NCI-H345 treated with DMSO at 0.1 percent for 48 hours (cell line): ENCODE data around the gene ATOSB.
A peak's percentile ranks its signal among the peaks of the same experiment; 100 is the strongest.
"Not testable (repeated sequence)": the region's sequence is repeated elsewhere in the genome, so short reads cannot be mapped to it uniquely, and the experiment has no call there.

Experiments
- DNase-seq: peaks from one replicate; lab custom pipeline; 2025; ENCODE audit not compliant: unreplicated experiment; lab: John Stamatoyannopoulos, UW

Gene ATOSB

DNA sequence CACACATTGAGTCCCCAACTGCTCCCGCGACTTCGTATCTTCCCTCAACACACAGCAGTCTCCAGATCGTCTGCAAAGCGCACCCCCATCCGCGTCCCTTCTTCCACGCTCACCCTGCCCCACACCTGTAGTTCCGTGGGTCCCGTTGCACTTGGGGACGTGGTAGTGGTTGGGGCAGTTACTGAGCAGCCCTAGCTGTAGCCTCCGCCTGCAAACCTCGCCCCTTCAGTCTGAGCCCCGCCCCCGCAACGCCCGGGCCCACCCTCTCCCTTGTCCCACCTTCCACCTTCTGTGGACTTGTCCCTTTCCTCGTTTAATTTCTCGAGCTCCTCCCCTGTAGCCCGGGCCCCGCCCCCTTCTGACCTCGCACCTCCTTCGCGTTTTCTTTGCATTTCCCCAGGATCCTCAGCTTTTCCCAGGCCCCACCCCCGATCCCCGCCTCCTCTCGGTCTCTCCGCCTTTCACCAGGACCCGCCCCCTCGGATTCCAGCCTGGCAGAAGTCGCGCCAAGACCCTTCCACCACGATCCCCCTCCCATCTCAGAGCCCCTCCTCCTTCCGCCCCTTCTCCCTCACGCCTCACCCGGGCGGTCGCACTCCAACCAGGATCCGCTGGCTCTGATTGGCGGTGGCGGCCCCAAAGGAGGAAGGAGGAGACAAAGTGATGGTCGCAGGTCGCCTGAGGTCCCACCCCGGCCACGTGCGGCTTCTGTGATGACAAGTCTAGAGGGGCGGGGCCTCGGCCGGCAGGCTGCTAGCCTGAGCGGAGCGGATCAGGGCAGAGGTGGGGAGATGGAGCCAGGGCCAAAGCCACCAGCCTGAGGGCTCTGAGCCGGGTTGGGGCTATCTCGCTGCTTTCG lies at the start of gene ATOSB:
ATOSB (minus strand) TSS at position 183 of the 859 bp plus-strand sequence. CDS start 7,588 bp downstream, outside the sequence.
- peak; percentile 92 for DNase-seq

- no peak for DNase-seq
Measured at GRCh38 chr9:35164711-35165110, 49.0 kb upstream of the ATOSB start.

GRCh38 chr9:35163413-35163812 lies 47.8 kb upstream of the ATOSB start:
- DNase-seq, result no peak

DNA sequence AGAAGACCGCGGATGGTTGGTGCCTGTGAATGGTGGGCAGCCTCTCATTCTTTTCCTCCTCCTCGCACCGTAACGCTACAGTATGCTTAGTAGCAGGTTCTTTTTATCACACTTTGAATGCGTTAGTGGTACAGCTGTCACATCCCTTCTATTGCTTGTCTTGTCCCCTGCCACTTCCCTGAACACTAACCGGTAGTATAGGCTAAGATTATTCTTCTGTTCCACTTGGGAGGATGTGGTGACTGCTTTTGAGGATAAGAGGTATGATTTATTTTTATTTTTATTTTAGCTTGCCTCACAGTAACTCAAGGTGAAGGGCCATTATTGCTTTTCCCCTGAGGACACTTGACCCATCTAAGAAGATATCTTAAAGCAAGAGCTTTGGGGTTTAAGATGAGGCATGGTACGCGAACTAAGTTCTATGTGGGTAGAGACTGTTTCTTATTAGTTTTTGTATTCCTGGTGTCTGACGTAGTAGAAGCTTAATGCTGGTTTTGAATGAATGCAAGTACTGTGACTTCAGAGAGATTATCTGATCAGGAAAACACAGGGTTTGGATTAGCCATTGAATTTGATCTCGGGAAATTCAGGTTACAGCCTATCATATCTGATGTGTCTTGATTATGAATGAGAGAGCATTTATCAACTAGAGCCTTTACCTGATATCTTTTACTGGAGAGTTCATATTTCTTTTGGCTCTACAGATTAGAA lies 47.1 kb upstream of the ATOSB start:
- peak; percentile 8 for DNase-seq

GRCh38 chr9:35161713-35162604 lies 46.3 kb upstream of the ATOSB start, which contains the start of gene UNC13B:
Gene UNC13B, plus strand, starts transcription at chr9:35162009. Its CDS starts 275 bp downstream, at chr9:35162284.
- peak; percentile 83 for DNase-seq

- DNase-seq, result no peak
Measured at GRCh38 chr9:35158501-35159280, 43.0 kb upstream of the ATOSB start.

DNA sequence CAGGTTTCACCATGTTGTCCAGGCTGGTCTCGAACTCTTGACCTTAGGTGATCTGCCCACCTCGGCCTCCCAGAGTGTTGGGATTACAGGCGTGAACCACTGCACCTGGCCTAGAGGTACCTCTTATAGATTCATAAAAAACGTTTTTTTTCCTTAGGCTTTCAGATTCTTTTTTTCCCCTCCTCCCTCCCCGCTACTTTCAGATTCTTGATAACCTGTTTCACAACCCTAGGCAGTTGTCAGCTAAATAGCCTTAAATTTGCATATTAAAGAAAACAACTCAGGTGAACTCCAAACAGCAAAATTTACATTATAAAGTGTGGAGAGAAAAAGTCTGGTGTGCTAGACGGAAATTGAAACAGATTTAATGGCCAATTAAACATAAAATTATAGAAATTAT lies 42.2 kb upstream of the ATOSB start:
- DNase-seq, result not testable (repeated sequence)

GRCh38 chr9:35156781-35157180 lies 41.1 kb upstream of the ATOSB start:
- DNase-seq, result no peak

- no peak for DNase-seq
Measured at GRCh38 chr9:35152926-35153325, 37.3 kb upstream of the ATOSB start.

DNA sequence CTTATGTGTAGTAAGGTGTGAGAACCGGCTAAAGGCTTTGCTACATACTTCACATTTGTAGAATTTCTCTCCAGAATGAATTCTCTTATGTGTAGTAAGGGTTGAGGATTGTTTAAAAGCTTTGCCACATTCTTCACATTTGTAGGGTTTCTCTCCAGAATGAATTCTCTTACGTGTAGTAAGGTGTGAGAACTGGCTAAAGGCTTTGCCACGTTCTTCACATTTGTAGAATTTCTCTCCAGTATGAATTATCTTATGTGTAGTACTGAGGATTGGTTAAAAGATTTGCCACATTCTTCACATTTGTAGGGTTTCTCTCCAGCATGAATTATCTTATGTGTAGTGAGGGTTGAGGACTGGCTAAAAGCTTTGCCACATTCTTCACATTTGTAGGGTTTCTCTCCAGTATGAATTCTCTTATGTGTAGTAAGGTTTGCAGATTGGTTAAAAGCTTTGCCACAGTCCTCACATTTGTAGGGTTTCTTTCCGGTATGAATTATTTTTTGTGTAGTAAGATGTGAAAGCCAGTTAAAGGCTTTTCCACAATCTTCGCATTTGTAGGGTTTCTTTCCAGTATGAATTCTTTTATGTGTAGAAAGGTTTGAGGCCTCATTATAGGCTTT lies 32.4 kb upstream of the ATOSB start:
- not testable (repeated sequence) for DNase-seq

- no peak for DNase-seq
Measured at GRCh38 chr9:35142037-35142436, 26.4 kb upstream of the ATOSB start.

- DNase-seq, result no peak
Measured at GRCh38 chr9:35140093-35140492, 24.4 kb upstream of the ATOSB start.

DNA sequence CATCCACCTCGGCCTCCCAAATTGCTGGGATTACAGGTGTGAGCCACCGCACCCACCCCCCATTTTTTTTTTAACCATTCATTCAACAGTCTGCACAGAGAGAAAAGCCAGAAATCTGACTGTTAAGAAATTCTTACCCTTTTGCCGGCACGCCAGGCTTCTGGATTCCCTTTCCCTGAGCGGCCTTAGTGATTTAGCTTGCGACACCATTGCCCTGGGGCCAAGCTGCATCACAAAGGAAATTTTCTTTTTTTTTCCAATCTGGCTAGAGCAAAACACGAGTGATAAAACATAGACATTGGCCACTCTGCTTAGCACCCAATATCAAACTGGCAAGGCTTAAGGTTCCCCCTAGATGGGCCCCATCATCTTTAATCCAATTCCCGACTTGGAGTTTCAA lies 21.2 kb upstream of the ATOSB start:
- DNase-seq, result no peak

GRCh38 chr9:35135988-35136387 lies 20.3 kb upstream of the ATOSB start:
- no peak for DNase-seq

DNA sequence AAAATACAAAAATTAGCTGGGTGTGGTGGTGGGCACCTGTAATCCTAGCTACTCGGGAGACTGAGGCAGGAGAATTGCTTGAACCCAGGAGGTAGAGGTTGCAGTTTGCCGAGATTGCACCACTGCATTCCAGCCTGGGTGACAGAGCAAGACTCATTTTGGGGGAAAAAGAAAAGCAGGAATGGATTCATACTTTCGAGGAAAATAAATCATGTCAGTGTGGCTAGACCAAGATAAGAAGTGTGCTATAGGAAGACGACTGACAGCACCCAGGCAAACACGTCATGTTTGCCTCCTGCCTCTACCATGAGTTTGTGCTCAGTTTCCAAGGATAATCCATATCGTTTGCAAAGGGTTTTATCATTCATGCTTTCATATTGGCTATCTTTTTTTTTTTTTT lies 19.3 kb upstream of the ATOSB start:
- no peak for DNase-seq

DNA sequence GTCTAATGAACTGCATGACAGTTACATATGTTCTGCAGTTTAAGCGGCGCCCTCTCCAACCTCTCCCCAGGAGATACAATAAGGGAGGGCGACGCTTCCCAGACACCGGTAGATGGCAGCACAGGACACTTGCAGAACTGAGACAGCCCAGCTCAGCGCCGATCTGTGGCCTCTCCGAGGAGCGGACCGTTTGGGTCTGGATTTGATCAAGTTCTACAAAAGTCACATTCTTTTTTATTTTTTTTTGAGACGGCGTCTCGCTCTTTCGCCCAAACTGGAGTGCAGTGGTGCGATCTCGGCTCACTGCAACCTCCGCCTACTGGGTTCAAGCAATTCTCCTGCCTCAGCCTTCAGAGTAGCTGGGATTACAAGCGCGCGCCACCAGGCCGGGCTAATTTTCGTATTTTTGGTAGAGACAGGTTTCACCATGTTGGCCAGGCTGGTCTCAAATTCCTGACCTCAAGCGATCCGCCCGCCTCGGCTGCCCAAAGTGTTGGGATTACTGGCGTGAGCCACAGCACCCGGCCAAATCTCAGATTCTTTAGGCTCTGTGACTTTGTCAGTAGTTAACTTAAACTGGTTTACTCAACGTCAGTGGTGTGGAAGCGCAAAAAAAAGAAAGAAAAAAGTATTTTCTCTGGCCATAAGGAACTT lies 1.4 kb upstream of the ATOSB start:
- peak; percentile 78 for DNase-seq

- DNase-seq, result no peak
Measured at GRCh38 chr9:35116539-35116897, 856 bp upstream of the ATOSB start.

DNA sequence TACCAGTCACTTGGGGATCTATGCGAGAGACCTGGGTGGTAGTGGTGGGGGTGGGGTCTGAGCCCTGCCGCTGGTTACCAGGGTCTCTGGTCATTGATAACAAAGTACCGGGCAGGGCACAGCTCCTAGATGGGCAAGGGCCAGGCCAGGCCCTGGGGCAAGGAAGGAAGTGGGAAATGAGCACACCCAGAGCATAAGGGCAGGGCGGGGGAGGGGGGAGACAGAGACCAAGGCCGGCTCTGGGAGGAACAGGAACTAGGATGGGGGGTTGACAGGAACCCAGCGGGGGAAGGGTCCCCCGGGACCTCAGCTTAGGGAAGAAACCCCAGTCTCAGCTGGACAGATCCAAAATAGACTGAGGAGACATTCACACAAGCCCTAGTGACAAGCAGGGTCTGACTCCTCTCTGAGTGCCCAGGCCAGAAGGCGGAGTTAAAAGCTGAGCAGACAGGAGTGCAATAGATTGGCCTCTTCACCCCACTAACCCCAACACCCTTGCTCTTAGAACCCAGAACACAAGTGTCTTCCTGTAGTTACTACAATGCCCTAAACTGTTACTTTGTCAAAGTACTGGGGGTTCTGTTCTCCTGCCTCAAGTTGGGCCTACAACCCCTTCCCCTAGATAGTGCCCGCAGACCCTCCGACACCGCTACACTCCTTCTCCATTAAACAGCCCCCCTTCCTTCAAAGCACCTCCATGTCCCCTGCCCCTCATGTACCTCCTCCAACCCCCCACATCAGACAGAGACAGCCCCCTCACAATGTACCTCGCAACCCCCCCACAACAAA lies 628 bp downstream of the ATOSB start:
- no peak for DNase-seq
